ENCODE results near the gene TCEANC.

TCEANC gene

DNA sequence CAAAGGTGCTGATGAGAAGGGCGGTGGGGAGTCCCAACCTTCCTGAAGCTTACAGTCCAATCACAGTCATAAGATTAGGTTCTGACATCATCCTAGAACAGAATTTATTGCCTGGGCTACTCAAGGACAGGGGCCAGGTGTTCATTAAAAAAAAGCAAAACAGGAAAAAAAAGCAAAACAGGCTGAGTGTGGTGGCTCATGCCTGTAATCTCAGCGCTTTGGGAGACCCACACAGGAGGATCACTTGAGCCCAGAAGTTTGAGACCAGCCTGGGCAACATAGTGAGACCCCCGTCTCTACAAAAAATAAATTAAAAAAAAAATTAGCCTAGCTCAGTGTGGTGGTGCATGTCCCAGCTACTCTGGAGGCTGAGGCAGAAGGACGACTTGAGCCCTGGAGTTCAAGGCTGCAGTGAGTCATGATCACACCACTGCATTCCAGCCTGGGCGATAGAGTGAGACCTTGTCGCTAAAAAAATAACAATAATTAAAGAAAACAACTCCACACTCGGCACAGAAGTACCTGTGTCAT lies 39.0 kb downstream of the TCEANC start:
- DNase-seq (ENCODE audit: low read depth in 2 of 2), result no peak

DNA sequence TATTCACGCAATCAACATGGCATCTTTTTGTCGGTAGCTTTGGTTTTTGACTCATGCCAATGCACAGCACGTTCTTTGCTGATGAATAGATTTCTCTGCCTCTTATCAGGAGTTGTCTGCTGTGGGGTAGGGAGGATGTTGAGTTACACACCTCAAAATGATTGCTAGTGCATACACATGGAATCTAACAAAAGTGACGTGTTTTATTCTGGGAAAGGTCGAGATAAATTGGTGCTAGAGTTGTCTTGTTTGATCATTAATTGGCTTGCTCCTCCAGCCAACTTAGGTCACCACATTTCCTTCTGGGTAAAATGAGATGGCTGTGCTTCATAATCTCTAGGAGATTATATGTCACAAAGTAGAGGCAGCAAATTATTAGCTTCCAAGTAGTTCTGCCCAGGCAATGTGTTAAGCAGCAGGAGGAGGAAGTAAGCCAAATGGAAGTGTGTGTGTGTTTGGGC lies 39.9 kb downstream of the TCEANC start:
- DNase-seq (ENCODE audit: low read depth in 2 of 2), result no peak

DNA sequence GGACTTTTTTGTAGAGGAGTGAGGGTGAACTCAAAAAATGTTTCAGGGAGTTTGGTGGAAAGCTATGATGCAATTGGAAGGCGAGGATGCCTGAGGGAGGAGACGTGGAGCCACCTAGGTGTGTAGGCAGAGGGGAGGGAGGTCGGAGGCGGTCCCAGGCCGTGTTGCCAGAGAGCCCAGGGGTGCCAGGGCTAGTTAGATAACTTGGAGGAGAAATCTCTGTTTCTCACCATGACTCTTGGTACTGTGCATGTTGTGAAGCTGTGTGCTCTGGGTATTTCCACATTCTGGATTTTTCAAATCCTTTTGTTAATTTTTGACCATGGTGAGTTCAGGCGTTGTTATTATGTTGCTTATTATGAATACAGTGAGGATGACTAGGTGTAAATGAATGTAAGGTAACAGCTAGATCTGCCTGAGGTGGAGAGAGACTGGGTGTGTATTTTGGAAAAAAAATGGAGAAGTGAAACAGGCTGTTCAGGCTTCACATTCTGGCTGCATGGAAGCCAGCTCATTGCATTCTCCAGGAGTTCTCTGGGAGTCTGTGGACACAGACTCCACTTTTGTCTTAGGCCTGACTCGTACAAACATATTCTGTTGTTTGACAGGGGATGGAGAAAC lies 40.5 kb downstream of the TCEANC start:
- DNase-seq (ENCODE audit: low read depth in 2 of 2), result no peak

DNA sequence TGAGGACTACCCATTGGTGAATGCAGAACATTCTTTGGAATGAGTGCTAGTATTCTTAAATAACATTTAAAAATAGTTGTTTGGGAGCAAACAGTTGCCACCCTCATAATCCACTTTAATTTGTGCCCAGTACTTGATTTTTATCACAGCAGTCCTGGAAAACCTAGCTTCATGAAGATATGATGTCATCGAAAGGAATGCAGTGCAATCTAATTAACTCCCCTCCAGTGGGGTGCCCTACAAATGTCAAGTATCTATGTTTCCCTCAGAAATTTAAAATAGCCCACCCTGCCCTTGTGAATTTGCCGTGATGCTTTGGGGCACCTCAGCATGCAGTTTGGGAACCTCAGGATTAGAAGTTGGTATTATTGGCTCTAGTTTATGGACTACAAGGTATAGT lies 41.4 kb downstream of the TCEANC start:
- DNase-seq (ENCODE audit: low read depth in 2 of 2), result no peak

DNA sequence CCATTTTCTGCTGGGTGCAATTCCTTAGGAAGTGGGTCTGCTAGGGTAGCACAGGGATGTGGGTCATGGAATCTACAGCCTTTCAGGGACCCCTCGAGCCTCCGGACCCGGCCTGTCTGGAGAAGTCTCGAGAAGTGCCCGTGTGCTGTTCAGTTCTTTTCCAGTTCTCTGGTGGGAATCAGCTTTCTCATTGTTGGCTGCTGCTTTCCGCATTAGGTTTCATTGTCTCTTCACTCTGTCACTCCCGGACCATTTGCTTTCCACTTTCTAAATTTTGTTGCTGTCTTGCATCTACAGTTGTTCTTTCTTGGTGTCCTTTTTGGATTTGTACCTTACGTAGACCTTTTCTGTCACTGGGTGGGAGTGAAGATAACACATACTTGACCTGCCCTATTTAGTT lies 42.0 kb downstream of the TCEANC start:
- no peak for DNase-seq (ENCODE audit: low read depth in 2 of 2)

DNA sequence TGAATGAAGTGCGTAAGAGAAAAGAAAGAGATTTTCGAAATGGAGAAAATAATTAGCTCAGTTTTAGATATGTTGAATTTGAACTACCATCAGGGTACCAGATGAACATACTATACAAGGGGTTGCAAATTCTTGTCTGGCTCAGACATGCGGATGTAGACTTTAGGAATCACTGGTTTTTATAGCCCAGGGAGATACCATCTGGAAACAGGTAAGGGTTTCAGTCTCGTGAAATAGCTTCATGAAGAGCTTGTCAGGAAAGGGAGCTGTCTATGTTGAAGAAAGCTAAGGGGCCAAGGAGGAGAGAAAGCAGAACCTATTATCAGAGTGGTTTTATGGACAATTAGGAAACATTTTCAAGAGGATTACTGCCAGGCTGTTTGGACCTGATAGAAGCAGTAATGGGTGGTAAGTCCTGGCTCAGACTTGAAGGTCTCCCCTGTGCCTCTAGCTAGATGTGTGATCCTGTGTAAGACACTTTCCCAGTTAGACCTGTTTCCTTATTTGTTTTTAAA lies 42.7 kb downstream of the TCEANC start:
- no peak for DNase-seq (ENCODE audit: low read depth in 2 of 2)

DNA sequence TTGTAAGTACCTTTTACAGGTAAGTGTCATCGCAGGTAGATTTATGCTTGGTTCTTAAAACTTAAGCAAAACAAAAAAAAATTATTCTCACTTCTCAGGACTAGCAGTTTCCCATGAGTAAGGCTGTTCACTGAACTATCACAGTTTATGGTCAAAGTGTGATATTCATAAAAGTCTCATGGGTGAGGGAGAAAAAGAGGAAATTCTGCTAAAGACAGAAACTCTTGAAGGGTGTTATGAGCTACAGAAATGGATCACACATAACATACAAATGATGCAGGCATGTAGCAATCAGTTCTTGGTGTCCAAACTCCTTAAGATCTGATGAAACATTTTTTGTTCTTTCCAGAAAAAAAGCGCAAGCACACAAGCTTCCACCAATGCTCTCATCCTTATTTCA lies 44.5 kb downstream of the TCEANC start:
- DNase-seq (ENCODE audit: low read depth in 2 of 2), result no peak

DNA sequence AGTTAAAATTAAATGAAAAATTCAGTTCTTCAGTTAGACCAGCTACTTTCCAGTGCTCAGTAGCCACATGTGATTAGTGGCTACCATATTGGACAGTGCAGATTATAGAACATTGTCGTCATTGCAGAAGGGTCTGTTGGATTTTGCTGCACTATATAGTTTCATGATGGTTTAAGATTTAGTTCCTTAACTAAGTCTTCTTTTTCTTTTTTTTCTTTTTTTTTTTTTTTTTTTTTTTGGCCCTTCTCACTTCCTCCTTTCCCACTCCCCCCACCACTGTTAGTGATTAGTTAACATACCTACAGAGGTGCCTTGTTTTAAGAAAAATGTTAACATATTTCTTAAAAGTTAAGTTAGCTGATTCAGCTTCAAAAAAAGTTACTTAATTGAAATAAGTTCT lies 45.0 kb downstream of the TCEANC start:
- DNase-seq (ENCODE audit: low read depth in 2 of 2), result no peak

DNA sequence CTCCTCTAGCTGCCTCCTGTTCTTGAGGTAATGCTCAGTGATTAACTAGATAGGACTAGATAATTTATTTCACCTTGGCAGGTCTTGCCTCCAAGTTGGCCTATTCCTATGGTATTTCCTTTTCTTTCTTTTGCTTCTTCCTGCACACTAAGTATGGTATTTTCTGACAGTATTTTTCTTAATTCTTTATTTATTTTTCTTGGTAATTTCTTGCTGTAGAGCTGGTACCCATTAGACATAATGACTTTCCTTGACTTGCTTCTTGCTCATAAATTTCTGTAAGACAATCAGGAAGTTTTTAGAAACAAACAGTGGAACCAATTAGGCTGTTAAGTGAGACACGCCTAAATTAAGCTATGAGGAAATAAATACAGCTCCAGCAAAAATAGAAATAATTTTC lies 45.5 kb downstream of the TCEANC start:
- no peak for DNase-seq (ENCODE audit: low read depth in 2 of 2)

DNA sequence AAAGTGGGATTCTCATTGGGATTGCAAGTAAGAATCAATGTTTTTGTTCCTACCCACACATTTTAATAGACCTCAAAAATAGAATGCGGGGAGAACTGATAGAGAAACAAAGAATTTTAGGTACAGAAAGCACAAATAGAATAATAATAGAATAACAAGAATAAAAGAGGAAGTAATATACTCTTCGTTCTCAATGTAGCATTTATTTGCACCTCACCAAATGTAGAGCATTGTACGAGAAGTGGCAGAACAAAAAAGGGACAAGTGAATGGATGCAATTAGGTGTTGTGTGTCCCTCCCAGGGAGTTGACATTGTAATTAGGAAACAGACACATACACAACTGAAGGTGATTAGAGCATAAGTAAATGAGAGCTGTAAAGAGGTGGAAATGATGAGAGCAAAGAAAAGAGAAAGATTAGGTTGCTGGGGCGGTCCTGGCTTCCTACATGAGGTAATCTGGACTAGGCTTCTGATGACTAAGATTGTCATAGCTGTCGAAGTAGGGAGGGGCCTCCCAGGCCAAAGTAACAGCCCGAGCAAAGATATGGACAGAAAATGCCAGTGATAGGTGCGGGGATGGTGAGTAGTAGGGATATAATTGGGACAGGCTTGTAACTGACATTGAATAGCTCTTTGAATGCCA lies 46.4 kb downstream of the TCEANC start:
- no peak for DNase-seq (ENCODE audit: low read depth in 2 of 2)

DNA sequence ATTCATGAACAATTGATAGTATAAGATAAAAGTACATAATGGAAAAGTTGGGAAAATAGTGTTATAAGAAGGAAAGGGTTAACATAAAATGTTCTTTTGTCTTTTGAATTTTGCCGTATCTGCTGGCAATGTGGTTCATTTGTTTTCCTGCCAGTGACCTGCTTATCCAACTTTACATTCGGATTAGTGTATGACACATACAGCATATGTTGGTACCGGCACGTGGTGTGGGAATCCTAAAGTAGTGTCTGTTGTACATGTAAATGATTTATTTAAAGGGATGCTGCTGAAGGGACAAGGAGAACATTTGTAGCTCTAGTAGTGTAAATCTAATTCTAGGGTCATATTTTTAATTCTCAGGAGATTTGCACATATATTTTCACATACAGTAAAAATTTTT lies 47.4 kb downstream of the TCEANC start:
- no peak for DNase-seq (ENCODE audit: low read depth in 2 of 2)

DNA sequence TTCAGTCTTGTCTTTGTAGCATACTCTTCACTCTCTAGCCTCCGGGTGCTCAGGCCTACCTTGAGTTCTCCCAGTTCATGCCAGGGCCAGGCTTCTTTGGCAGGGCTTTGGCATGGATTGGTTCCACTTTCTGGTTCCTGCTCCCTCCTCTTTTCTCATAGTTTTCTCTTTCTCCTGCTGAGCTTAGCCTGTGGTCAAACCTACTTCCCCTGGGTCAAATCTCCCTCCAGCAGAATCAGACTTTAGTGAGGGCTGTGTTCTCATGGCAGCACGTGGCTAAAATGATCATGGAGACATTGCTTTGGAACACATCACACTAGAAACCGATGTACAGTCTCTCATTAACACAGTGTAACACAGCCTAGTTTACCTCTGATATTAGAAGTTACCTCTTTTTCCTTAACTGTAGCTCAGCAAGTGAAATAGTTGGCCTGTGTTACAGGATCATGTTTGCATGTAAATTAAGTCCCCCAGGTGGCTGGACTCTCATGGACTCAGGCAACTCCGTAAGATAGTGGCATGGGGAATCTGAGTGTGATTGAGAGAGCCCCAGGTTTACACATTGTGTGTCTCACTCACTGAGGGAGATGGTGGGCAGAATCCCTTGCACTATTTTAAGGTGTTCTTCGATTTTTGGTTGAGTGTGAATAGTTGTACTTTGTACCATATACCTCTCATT lies 49.3 kb downstream of the TCEANC start:
- no peak for DNase-seq (ENCODE audit: low read depth in 2 of 2)

DNA sequence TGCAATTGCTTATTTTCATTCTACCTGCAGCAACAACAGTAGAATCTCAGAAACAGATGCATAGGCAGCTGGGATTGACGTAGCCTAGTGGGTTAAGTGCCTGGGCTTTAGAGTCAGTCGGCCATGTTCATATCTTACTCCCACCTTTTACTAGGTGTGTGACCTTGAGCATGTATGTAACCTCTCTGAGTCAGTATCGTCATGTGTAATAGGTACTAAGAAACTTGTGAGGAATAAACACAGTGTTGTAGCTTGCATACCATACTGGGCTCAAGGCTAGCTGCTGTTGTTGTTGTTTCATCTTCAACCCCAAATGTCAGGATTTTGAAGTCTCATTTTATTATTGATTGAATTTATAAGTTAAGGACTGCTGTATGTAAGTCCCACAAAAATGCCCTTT lies 50.2 kb downstream of the TCEANC start:
- DNase-seq (ENCODE audit: low read depth in 2 of 2), result no peak

DNA sequence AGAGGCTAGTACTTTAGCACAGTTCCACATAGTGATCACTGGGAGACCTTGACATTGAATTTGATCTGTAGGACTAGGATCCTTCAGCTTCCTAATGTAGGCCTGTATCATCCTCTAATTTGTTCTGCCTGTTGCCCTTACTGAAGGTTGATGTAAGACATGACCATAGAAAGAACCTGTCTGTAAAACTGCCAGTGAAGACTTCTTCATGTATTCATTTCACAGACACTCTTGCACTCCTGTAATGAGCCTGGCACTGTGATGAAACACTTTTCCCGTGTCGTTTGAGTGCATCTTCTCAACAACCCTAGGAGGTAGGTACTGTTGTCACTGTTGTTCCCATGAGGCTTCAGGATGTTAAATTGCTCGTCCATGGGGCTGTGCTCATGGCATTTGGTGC lies 50.6 kb downstream of the TCEANC start:
- DNase-seq (ENCODE audit: low read depth in 2 of 2), result no peak

DNA sequence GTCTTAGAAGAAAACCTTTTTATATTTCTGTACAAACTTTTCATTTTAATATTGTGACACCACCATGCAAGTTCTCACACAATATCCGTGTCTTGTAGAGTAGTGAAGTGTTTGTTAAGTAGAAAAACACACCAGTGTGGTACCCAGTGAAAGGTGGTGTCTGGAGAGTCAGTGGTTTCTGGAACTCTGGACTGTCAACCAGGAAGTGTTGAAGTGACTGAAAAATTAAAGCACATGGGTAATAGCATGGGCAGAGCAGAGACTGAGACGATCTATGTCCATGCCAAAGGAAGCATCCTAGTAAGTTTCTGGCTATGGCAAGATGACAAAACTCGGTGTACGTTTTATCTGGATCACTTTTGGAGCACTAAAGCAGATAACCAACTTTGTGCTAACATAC lies 58.2 kb downstream of the TCEANC start:
- no peak for DNase-seq (ENCODE audit: low read depth in 2 of 2)
